Measurements from ENCODE around the gene NOL6.
"Not testable (repeated sequence)": the region's sequence is repeated elsewhere in the genome, so short reads cannot be mapped to it uniquely, and the experiment has no call there.

DNA sequence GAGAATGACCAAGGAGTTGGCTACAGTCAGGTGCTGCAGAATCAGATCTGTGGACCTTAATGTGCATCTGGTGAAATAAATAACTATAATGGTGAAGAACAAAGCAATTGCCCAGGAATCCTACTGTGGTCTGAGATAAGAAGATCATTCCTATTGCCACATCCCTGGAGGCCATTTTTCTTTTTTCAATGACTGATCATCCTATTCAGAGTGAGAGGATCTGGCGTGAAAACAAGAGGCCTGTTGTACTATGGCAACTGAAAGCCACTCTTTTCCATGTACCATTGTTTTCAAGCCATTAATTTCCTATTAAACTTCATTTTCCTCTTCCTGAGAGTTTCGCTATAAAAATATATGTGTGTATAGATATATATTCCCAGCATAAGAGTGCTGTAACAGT lies 38.8 kb upstream of the NOL6 start:
- not testable (repeated sequence) for TF ChIP-seq EZH2 (IDR thresholded peaks at IDR 0.05; ENCODE audit: borderline replicate concordance, low read depth, low read length, severe bottlenecking)
- TF ChIP-seq, protein P1, sequence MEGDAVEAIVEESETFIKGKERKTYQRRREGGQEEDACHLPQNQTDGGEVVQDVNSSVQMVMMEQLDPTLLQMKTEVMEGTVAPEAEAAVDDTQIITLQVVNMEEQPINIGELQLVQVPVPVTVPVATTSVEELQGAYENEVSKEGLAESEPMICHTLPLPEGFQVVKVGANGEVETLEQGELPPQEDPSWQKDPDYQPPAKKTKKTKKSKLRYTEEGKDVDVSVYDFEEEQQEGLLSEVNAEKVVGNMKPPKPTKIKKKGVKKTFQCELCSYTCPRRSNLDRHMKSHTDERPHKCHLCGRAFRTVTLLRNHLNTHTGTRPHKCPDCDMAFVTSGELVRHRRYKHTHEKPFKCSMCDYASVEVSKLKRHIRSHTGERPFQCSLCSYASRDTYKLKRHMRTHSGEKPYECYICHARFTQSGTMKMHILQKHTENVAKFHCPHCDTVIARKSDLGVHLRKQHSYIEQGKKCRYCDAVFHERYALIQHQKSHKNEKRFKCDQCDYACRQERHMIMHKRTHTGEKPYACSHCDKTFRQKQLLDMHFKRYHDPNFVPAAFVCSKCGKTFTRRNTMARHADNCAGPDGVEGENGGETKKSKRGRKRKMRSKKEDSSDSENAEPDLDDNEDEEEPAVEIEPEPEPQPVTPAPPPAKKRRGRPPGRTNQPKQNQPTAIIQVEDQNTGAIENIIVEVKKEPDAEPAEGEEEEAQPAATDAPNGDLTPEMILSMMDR (IDR thresholded peaks at IDR 0.05; ENCODE audit: borderline replicate concordance, extremely low read depth, low read length, poor library complexity, severe bottlenecking), result not testable (repeated sequence)

Measured in DND-41 (cell line).